ENCODE results near the gene RETREG1. TPM values are rescaled to one million over a fixed set of nuclear protein-coding genes. Genes with fewer than 3 reads are reported as not detected.
A peak's percentile ranks its signal among the peaks of the same experiment; 100 is the strongest.

Gene RETREG1
- total RNA-seq, 1 donor from 2014 or later: 3.0 TPM

DNA sequence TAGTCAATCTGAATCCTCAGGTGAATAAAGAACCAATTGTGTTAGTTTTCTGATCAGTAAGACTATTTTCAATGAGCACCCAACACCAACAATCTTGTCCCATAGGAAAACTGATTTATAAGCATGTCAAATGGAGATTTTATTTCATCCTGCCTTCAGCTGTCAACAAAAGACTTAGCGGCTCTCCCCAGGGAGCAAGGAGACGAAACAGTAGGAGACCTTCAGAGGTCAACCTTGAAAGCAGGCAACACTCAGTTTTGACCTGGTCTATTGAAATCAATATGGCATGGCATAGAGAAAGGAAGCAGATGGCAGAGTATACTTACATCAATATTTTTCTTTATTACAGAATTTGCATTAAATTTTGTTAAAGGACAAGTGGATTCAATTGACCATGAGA lies 185.3 kb downstream of the RETREG1 start:
- Histone ChIP-seq H4K20me1 (ENCODE audit: low read depth) (no peaks in the 10 kb centered on the region), H2AFZ (replicated peaks) (no peak overlapping the region), H3F3A (ENCODE audit: low read depth) (peaks cover 3% of the 10 kb centered on the region), H3K9me3 (ENCODE audit: low read depth) (no peaks in the 10 kb centered on the region), H3K79me2 (ENCODE audit: low read depth) (no peaks in the 10 kb centered on the region), H3K4me3 (no peak overlapping the region), H3K36me3 (no peaks in the 10 kb centered on the region), H3K9ac (no peak overlapping the region), H3K4me1 (peaks cover 22% of the 10 kb centered on the region), H3K27me3 (no peaks in the 10 kb centered on the region), H3K4me2 (no peak overlapping the region), H3K27ac (no peak overlapping the region)
- Mint-ChIP-seq H3K27me3 (ENCODE audit: insufficient read depth, low read depth) (peaks cover under 1% of the 10 kb centered on the region), H3K9me3 (no peaks in the 10 kb centered on the region), H3K36me3 (no peaks in the 10 kb centered on the region), H3K27ac (no peak overlapping the region), H3K4me1 (peaks cover 44% of the 10 kb centered on the region), H3K4me3 (no peak overlapping the region)
- TF ChIP-seq EZH2phosphoT487 (IDR thresholded peaks at IDR 0.05) (no peak), EZH2 (IDR thresholded peaks at IDR 0.05) (no peak)
- TF ChIP-seq, protein P1, sequence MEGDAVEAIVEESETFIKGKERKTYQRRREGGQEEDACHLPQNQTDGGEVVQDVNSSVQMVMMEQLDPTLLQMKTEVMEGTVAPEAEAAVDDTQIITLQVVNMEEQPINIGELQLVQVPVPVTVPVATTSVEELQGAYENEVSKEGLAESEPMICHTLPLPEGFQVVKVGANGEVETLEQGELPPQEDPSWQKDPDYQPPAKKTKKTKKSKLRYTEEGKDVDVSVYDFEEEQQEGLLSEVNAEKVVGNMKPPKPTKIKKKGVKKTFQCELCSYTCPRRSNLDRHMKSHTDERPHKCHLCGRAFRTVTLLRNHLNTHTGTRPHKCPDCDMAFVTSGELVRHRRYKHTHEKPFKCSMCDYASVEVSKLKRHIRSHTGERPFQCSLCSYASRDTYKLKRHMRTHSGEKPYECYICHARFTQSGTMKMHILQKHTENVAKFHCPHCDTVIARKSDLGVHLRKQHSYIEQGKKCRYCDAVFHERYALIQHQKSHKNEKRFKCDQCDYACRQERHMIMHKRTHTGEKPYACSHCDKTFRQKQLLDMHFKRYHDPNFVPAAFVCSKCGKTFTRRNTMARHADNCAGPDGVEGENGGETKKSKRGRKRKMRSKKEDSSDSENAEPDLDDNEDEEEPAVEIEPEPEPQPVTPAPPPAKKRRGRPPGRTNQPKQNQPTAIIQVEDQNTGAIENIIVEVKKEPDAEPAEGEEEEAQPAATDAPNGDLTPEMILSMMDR (IDR thresholded peaks at IDR 0.05): no peak
- DNase-seq (ENCODE audit: low spot score): peak; percentile 9

DNA sequence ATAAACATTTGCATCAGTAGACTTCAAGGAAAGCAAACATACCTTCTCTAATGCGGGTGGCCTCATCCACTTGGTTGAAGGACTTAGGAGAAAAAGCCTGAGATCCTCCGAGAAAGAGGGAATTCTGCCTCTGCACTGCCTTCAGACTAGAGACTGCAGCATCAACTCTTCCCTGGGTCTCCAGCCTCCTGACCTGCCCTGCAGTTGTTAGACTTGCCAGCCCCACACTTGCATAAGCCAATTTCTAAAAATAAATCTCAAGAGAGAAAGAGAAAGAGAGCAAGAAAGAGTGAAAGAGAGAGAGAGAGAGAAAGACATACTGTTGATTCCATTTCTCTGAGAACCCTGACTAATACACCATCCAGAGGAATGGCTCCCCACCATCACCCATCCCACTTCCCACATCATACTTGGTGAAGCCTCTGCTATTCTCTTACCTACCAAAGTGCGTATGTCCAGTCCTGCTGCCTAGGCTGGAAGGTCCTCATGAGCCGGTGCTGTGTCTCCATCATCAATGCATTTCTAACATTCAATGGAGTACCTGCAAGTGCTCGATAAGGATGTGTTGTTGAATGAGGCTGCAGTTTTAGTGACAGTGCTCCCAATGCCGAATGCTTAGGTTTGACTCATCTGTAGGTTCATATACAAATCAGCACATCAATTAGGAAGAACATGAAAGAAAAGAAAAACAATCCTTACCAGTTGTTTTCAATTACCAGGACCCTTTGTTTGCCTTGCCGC lies 186.3 kb downstream of the RETREG1 start:
- H3K4me3 Mint-ChIP-seq: no peak overlapping the region
- H3K36me3 Mint-ChIP-seq: no peaks in the 10 kb centered on the region
- Histone ChIP-seq H4K20me1 (ENCODE audit: low read depth) (no peaks in the 10 kb centered on the region), H3K27ac (no peak overlapping the region), H3K9me3 (ENCODE audit: low read depth) (no peaks in the 10 kb centered on the region), H3K27me3 (no peaks in the 10 kb centered on the region), H3K4me1 (peaks cover 22% of the 10 kb centered on the region), H3K36me3 (no peaks in the 10 kb centered on the region), H3F3A (ENCODE audit: low read depth) (peaks cover 3% of the 10 kb centered on the region), H3K9ac (no peak overlapping the region), H3K79me2 (ENCODE audit: low read depth) (no peaks in the 10 kb centered on the region), H3K4me2 (no peak overlapping the region), H3K4me3 (no peak overlapping the region), H2AFZ (replicated peaks) (peak overlapping the region; percentile 20)
- peaks cover 3% of the 10 kb centered on the region for H3K27me3 Mint-ChIP-seq (ENCODE audit: insufficient read depth, low read depth)
- no peak for TF ChIP-seq EZH2 (IDR thresholded peaks at IDR 0.05)
- no peak for TF ChIP-seq EZH2phosphoT487 (IDR thresholded peaks at IDR 0.05)
- TF ChIP-seq, protein P1 (IDR thresholded peaks at IDR 0.05): no peak
- peak overlapping the region; percentile 58 for H3K27ac Mint-ChIP-seq
- H3K4me1 Mint-ChIP-seq: peaks cover 46% of the 10 kb centered on the region
- DNase-seq (ENCODE audit: low spot score): no peak
- H3K9me3 Mint-ChIP-seq: no peaks in the 10 kb centered on the region

DNA sequence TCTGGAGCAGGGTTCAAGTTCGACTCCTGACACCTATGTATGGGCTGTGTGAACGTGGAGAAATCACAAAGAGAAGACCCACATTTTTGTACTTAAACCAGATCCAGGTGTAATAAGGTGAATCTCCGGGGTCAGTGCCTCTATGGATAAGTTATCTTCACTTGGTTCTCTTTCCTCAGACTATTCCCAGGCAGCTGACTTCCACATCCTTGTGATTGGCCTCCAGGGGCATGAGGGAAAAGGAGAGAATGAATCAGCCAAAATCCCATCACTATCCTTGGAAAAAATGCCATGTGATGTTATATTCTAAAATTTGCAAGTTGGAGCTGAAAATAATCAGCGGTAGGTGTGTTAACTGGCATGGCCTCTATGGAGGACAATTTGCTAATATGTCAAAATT lies 188.4 kb downstream of the RETREG1 start:
- peaks cover 22% of the 10 kb centered on the region for H3K4me1 ChIP-seq
- H3K27ac ChIP-seq: no peak overlapping the region
- H3F3A ChIP-seq (ENCODE audit: low read depth): peaks cover 3% of the 10 kb centered on the region
- Mint-ChIP-seq H3K27ac (peak overlapping the region; percentile 13), H3K4me3 (no peak overlapping the region), H3K9me3 (no peaks in the 10 kb centered on the region), H3K27me3 (ENCODE audit: insufficient read depth, low read depth) (peaks cover 5% of the 10 kb centered on the region), H3K4me1 (peaks cover 47% of the 10 kb centered on the region), H3K36me3 (no peaks in the 10 kb centered on the region)
- DNase-seq (ENCODE audit: low spot score): no peak
- no peak overlapping the region for H3K9ac ChIP-seq
- H2AFZ ChIP-seq (replicated peaks): no peak overlapping the region
- H3K4me3 ChIP-seq: no peak overlapping the region
- H3K4me2 ChIP-seq: no peak overlapping the region
- H3K27me3 ChIP-seq: no peaks in the 10 kb centered on the region
- no peaks in the 10 kb centered on the region for H3K9me3 ChIP-seq (ENCODE audit: low read depth)
- no peaks in the 10 kb centered on the region for H4K20me1 ChIP-seq (ENCODE audit: low read depth)
- no peaks in the 10 kb centered on the region for H3K36me3 ChIP-seq
- no peak for TF ChIP-seq EZH2 (IDR thresholded peaks at IDR 0.05)
- TF ChIP-seq, protein P1 (IDR thresholded peaks at IDR 0.05): peak; percentile 32
- no peaks in the 10 kb centered on the region for H3K79me2 ChIP-seq (ENCODE audit: low read depth)

All from neural progenitor cell (in vitro differentiated cells).